ENCODE results near the gene PRR30.
"Not testable (repeated sequence)": the region's sequence is repeated elsewhere in the genome, so short reads cannot be mapped to it uniquely, and the experiment has no call there.

Gene PRR30

DNA sequence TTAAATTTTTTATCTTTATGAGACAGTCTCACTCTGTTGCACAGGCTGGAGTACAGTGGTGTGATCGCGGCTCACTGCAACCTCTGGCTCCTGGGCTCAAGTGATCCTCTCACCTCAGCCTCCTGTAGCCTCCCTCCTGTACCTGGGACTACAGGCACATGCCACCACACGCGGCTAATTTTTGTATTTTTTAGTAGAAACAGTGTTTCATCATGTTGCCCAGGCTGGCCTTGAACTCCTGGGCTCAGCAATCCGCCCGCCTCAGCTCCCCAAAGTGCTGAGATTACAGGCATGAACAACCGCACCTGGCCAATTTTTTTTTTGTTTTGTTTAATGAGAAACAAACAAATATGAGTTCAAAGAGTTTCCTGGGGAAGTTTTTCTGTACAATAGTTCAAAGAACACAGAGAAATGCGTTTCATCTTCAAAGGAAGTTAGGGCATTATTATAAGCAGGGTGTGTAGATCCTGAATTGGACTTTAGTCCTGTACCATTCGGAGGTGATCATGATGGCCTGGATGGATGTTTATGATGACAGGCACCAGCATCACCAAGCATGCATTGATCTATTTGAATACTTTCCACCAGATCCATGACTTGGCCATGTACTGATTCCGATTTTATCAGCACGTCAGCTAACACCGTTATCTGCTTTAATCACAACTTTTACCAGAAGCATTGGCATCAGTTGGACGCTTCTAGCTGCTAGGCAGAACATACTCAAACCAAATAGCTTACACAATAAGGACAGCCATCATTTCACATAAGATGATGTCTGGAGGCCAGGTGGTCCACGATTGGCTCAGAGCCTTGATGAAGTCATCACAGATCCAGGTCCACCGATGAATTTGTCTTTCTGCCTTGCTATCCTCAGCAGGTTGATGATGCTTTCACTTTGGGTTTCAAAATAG, 38.5 kb upstream of the PRR30 start:
- Histone ChIP-seq H4K20me1 (ENCODE audit: insufficient read depth, low read length) (no peaks in the 10 kb centered on the region), H3K4me1 (ENCODE audit: low read length) (peaks cover 14% of the 10 kb centered on the region), H3K9me3 (replicated peaks; ENCODE audit: insufficient read depth, low read length) (no peaks in the 10 kb centered on the region), H3K36me3 (replicated peaks; ENCODE audit: insufficient read depth, low read length) (no peaks in the 10 kb centered on the region), H3F3A (ENCODE audit: insufficient read depth, low read length) (no peaks in the 10 kb centered on the region), H3K9ac (ENCODE audit: low read length) (no peak overlapping the region), H3K4me3 (ENCODE audit: low read length) (no peak overlapping the region), H2AFZ (ENCODE audit: low read length) (no peak overlapping the region), H3K27ac (ENCODE audit: low read length) (no peak overlapping the region), H3K27me3 (replicated peaks; ENCODE audit: insufficient read depth, low read length) (no peaks in the 10 kb centered on the region), H3K79me2 (ENCODE audit: low read length) (no peaks in the 10 kb centered on the region), H3K9me2 (replicated peaks; ENCODE audit: insufficient read depth, low read length) (no peaks in the 10 kb centered on the region), H3K4me2 (ENCODE audit: low read depth, low read length) (no peak overlapping the region)
- no peak for DNase-seq
- TF ChIP-seq, protein P1, sequence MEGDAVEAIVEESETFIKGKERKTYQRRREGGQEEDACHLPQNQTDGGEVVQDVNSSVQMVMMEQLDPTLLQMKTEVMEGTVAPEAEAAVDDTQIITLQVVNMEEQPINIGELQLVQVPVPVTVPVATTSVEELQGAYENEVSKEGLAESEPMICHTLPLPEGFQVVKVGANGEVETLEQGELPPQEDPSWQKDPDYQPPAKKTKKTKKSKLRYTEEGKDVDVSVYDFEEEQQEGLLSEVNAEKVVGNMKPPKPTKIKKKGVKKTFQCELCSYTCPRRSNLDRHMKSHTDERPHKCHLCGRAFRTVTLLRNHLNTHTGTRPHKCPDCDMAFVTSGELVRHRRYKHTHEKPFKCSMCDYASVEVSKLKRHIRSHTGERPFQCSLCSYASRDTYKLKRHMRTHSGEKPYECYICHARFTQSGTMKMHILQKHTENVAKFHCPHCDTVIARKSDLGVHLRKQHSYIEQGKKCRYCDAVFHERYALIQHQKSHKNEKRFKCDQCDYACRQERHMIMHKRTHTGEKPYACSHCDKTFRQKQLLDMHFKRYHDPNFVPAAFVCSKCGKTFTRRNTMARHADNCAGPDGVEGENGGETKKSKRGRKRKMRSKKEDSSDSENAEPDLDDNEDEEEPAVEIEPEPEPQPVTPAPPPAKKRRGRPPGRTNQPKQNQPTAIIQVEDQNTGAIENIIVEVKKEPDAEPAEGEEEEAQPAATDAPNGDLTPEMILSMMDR (IDR thresholded peaks at IDR 0.05; ENCODE audit: low read length), result no peak
- TF ChIP-seq EZH2 (optimal IDR thresholded peaks at IDR 0.05; ENCODE audit: low read depth, low read length) (no peak), EZH2phosphoT487 (IDR thresholded peaks at IDR 0.05; ENCODE audit: low read length) (no peak)

DNA sequence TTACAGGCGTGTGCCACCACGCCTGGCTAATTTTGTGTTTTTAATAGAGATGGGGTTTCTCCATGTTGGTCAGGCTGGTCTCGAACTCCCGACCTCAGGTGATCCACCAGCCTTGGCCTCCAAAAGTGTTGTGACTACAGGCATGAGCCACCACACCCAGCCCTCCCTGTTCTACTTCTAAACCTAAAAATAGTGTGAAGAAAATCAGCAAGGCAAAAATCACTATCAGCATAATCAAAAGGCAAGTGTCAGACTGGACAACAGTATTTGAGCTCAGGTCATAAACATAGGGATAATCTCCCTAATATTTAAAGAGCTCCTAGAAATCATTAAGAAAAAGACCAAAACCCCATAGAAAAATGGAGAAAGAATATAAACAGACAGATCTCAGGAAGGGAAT, 36.6 kb upstream of the PRR30 start:
- H3K4me2 ChIP-seq (ENCODE audit: low read depth, low read length); H2AFZ ChIP-seq (ENCODE audit: low read length): not testable (repeated sequence)

GRCh38 chr2:27175330-27175729, 36.1 kb upstream of the PRR30 start:
- Histone ChIP-seq H4K20me1 (ENCODE audit: insufficient read depth, low read length) (no peaks in the 10 kb centered on the region), H3K4me3 (ENCODE audit: low read length) (no peak overlapping the region), H3K9me3 (replicated peaks; ENCODE audit: insufficient read depth, low read length) (no peaks in the 10 kb centered on the region), H3K79me2 (ENCODE audit: low read length) (no peaks in the 10 kb centered on the region), H2AFZ (ENCODE audit: low read length) (no peak overlapping the region), H3K9me2 (replicated peaks; ENCODE audit: insufficient read depth, low read length) (no peaks in the 10 kb centered on the region), H3K9ac (ENCODE audit: low read length) (no peak overlapping the region), H3K4me1 (ENCODE audit: low read length) (peaks cover 14% of the 10 kb centered on the region), H3K27ac (ENCODE audit: low read length) (no peak overlapping the region), H3K4me2 (ENCODE audit: low read depth, low read length) (no peak overlapping the region), H3F3A (ENCODE audit: insufficient read depth, low read length) (no peaks in the 10 kb centered on the region), H3K27me3 (replicated peaks; ENCODE audit: insufficient read depth, low read length) (no peaks in the 10 kb centered on the region), H3K36me3 (replicated peaks; ENCODE audit: insufficient read depth, low read length) (no peaks in the 10 kb centered on the region)
- TF ChIP-seq EZH2 (optimal IDR thresholded peaks at IDR 0.05; ENCODE audit: low read depth, low read length), result no peak
- TF ChIP-seq, protein P1 (IDR thresholded peaks at IDR 0.05; ENCODE audit: low read length), result no peak
- DNase-seq, result no peak

More for the DNA sequence above, 36.6 kb upstream of the PRR30 start:
- H3K9me3 ChIP-seq (replicated peaks; ENCODE audit: insufficient read depth, low read length); H3F3A ChIP-seq (ENCODE audit: insufficient read depth, low read length); H3K79me2 ChIP-seq (ENCODE audit: low read length); H3K9ac ChIP-seq (ENCODE audit: low read length); H3K4me3 ChIP-seq (ENCODE audit: low read length); H4K20me1 ChIP-seq (ENCODE audit: insufficient read depth, low read length); H3K9me2 ChIP-seq (replicated peaks; ENCODE audit: insufficient read depth, low read length); DNase-seq; H3K36me3 ChIP-seq (replicated peaks; ENCODE audit: insufficient read depth, low read length); H3K27ac ChIP-seq (ENCODE audit: low read length); H3K27me3 ChIP-seq (replicated peaks; ENCODE audit: insufficient read depth, low read length): not testable (repeated sequence)
- peaks cover 14% of the 10 kb centered on the region for H3K4me1 ChIP-seq (ENCODE audit: low read length)

DNA sequence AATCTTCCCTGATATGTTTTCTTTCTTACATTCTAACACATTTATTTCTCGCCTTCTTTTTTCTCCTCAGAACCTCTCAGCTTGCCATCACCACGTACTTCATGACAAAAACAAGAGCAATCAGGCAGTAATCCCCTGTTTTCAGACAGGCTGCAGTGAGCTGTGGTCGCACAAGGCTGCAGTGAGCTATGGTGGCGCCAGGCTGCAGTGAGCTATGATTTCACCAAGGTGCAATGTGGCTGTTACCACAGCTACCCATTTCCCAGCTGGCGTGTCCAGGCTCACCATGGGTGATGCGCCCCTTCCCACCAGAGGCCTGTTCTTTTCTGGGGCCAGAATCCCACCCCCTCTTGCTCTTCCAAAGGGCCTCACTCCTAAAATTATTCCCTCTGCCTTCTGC, 35.4 kb upstream of the PRR30 start:
- Histone ChIP-seq H3K9me3 (replicated peaks; ENCODE audit: insufficient read depth, low read length) (no peaks in the 10 kb centered on the region), H3K4me3 (ENCODE audit: low read length) (no peak overlapping the region), H3K9me2 (replicated peaks; ENCODE audit: insufficient read depth, low read length) (no peaks in the 10 kb centered on the region), H3F3A (ENCODE audit: insufficient read depth, low read length) (no peaks in the 10 kb centered on the region), H3K79me2 (ENCODE audit: low read length) (no peaks in the 10 kb centered on the region), H4K20me1 (ENCODE audit: insufficient read depth, low read length) (no peaks in the 10 kb centered on the region), H3K27ac (ENCODE audit: low read length) (no peak overlapping the region), H3K9ac (ENCODE audit: low read length) (no peak overlapping the region), H3K4me2 (ENCODE audit: low read depth, low read length) (no peak overlapping the region), H3K27me3 (replicated peaks; ENCODE audit: insufficient read depth, low read length) (no peaks in the 10 kb centered on the region), H3K36me3 (replicated peaks; ENCODE audit: insufficient read depth, low read length) (no peaks in the 10 kb centered on the region), H3K4me1 (ENCODE audit: low read length) (peaks cover 10% of the 10 kb centered on the region), H2AFZ (ENCODE audit: low read length) (no peak overlapping the region)
- DNase-seq, result no peak
- TF ChIP-seq EZH2 (optimal IDR thresholded peaks at IDR 0.05; ENCODE audit: low read depth, low read length) (no peak), EZH2phosphoT487 (IDR thresholded peaks at IDR 0.05; ENCODE audit: low read length) (no peak)
- TF ChIP-seq, protein P1 (IDR thresholded peaks at IDR 0.05; ENCODE audit: low read length), result no peak
